ENCODE data around the gene ELFN2.
"Not testable (repeated sequence)": the region's sequence is repeated elsewhere in the genome, so short reads cannot be mapped to it uniquely, and the experiment has no call there.

Gene ELFN2

GRCh38 chr22:37427135-37427710 lies at the start of gene ELFN2:
ELFN2 (minus strand) TSS chr22:37427479; CDS start chr22:37375534, 51,945 bp downstream.
- DNase-seq, result no peak

GRCh38 chr22:37476389-37477329 lies 49.4 kb upstream of the ELFN2 start:
- no peak for DNase-seq

DNA sequence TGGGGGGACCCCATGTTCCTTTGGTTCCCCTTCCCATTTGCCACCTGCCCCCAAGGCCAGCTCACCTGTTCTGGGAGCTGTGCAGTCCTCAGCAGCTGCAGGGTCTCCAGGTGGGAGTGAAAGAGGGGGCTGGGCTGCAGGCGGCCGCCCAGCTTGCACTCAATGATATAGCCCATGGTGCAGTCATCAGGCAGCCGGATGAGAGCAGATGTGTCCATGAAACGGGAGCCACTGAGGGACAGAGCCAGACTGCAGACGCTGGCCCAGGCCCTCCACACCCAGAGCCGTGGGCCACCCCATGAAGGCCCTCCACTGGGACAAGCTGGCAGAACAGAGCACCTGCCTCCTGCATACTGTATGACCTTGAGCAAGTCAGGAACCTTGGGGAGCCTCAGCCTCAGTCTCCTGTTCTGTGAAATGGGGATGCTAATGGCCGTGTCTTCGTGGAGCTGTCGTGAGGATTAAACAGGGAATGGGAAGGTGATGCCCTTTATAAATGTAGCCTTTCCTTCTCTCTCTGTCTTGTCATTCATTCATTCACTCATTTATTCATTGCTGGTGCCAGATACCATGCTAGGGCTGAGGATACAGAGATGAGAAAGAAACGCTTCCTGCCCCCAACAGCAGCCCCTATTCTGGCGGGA lies 47.3 kb upstream of the ELFN2 start:
- DNase-seq, result no peak

DNA sequence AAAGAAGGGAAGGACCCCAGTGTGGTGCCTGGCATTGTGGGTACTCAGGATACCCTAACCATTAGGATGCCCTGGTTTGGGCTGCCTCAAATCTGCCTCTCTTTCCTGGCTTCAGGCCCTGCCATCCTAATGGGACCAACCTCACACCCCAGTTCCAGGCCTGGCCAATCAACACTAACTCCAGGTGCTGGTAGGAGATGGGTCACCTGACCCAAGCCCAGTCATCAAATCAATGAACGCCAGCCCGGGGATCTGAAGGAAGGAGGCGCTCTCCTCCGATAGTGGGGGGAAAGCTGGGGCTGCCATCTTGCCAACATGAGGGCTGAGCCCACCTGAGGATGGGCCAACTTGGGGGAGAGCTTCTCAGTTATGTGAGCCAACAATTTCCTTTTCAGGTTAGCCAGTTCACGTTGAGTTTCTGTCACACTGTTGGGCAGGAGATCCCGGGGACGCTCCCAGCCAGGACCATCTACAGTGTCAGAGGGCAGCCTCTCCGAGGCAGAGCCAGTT lies 46.2 kb upstream of the ELFN2 start:
- no peak for DNase-seq

GRCh38 chr22:37472418-37473006 lies 45.2 kb upstream of the ELFN2 start:
- peak; percentile 44 for DNase-seq

- no peak for DNase-seq
Measured at GRCh38 chr22:37471727-37472417, 44.6 kb upstream of the ELFN2 start.

DNA sequence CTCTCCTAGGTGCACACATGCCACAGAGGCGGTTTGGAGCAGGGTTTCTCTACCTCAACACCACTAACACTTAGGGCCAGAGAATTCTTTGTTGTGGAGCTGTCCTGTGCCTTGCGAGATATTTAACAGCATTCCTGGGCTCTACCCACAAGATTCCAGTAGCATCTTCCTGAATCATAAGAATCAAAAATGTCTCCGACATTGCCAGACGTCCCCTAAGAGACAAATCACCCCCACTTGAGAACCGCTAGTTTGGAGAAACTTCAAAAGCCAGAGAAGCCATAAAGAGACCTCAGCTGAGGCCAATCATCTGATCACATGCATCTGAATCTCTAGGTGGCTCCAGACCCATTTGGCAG lies 42.8 kb upstream of the ELFN2 start:
- no peak for DNase-seq

DNA sequence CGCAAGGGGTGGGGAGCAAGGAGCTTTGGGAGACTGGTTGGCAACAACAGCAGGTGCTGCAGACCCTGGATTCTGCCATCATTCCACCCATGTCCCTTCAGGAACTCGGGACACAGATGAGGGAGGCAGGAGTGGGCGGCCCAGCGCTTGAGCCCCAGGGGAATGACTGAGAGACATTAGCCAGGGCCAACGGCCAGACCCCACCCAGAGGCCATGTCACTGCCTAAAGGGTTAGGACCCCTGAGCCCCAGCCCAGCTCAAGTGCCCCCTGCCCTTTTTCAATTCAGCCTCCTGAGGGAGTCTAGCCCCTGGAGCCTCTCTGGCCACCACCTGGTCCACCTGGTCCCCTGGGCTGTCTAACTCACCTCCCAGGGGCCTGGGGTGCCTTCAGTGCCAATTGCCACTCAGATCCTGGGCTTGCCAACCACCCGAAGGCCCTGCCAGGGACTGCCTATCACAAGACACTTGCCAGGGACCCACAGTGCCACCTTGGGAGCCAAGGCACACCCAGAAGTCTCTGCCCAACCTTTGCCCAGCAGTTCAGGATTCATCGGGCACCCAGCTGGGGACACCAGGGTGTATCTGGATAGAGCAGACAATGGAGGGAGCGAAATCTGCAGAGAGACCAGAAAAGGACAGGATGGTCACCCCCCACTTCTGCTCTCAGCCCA lies 42.3 kb upstream of the ELFN2 start:
- DNase-seq, result no peak

GRCh38 chr22:37468201-37468695 lies 41.0 kb upstream of the ELFN2 start:
- DNase-seq, result not testable (repeated sequence)

- DNase-seq, result no peak
Measured at GRCh38 chr22:37467391-37467955, 40.2 kb upstream of the ELFN2 start.

DNA sequence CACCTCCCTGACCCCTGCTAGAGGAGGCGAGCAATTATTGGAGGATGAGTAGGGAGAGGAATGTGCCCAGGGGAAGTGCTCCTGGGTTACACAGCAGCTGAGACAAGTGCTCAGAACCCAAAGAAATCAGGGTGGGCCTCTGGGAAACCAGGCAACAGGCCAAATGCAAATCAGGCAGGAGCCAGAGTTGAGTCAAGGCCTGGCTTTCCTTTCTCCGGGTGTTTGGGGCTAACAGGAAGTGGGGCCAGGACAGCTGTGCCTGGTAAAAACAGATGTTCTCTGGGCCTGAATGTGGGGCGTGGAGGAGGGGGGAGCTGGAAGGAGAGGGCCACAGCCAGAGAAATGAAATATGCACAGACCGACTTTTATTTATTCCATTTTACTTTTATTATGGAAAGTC lies 36.9 kb upstream of the ELFN2 start:
- no peak for DNase-seq

GRCh38 chr22:37462983-37463382 lies 35.7 kb upstream of the ELFN2 start:
- no peak for DNase-seq

- DNase-seq, result no peak
Measured at GRCh38 chr22:37462436-37462835, 35.2 kb upstream of the ELFN2 start.

DNA sequence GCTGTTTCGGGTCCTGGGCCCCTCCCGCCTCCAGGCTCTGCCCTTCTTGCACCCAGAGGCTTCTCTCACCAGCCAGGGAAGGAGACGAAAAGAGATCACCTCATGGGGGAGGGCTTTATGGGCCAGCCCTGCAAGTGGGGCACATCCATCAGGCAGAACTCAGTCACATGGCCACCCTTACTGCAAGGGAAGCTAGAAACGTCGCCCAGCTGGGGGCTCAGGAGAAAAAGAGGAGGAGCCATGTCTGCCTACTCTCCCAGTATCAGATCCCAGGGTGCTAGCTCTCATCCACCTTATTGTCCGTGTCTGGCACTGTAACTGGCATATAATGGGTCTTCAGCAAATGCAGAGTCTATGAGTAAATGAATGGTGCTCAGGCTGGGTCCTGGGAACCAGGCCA lies 34.7 kb upstream of the ELFN2 start:
- no peak for DNase-seq

- DNase-seq, result no peak
Measured at GRCh38 chr22:37460684-37461083, 33.4 kb upstream of the ELFN2 start.

GRCh38 chr22:37459206-37459605 lies 31.9 kb upstream of the ELFN2 start:
- DNase-seq, result no peak

GRCh38 chr22:37457093-37457893 lies 30.0 kb upstream of the ELFN2 start:
- peak; percentile 88 for DNase-seq

DNA sequence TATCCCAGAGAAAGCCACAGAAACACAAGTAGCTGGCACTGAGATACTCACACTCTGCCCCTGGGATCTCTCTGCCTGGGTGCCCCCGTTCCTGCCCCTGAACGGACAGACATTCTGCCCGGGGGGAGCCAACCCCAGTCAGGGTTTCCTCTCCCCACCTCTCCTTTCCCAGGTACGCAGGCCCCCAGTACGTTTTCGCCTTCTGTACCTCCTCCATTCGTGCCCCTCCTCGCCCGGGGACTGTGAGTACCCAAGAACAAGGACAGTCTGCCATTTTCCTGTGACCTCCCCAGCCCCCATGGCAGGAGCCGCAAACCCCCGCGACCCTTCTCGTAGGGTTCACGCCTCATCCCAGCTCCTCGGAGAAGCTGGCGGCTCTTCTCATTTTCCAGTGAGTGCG lies 29.1 kb upstream of the ELFN2 start:
- no peak for DNase-seq

DNA sequence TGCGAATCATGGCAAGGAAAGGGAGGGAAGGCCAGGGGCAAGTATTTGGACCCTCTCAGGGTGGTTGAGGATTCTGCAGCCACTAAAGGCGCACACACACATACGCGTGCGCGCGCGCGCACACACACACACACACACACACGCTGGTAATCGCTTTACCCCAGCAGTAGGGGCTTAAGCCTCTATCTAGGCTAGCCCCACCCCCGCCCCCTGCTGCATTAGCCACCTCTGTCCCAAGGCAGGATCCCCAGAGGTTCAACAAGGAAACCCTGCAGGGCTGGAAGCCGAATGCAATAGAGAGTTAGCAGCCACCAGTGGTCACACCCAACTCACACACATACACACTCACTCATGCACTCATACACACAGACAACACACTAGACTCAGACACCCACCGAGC lies 28.6 kb upstream of the ELFN2 start:
- DNase-seq, result no peak

GRCh38 chr22:37454857-37455686 lies 27.8 kb upstream of the ELFN2 start:
- DNase-seq, result no peak

Data from activated CD4-positive, alpha-beta T cell treated with anti-CD3 and anti-CD28 coated beads, Interleukin-2, Interleukin-6, amounts not matched to agents 100 ng/mL and 50 ng/mL, durations not matched to agents 16 hours and 8 hours (primary cell).